Right lung (tissue), 5 donors: ENCODE measurements around the gene YIPF4. TPM values are rescaled to one million over a fixed set of nuclear protein-coding genes. Genes with fewer than 3 reads are reported as not detected.
"Not testable (repeated sequence)": the region's sequence is repeated elsewhere in the genome, so short reads cannot be mapped to it uniquely, and the experiment has no call there.

ENCODE experiments used
- DNase-seq, 2 donors: peaks; one replicate each; pipeline ENCODE4 v3.0.0-alpha.2; 2013
- polyA plus RNA-seq, 5 donors: library from polyadenylated mRNA; unstranded; fragments of 120-200 nt; gene quantifications; one replicate each; pipeline versions ENCODE4 v1.2.1 to v1.2.3, GENCODE V29; 2013; ENCODE audit warnings: inconsistent platforms in 1 of 5, low replicate concordance in 1 of 5; ENCODE audit not compliant: insufficient read length in 5 of 5, insufficient read depth in 1 of 5

Gene YIPF4
- polyA plus RNA-seq, 5 donors, result 43.2 to 69.8 (median 56.1) TPM

DNA sequence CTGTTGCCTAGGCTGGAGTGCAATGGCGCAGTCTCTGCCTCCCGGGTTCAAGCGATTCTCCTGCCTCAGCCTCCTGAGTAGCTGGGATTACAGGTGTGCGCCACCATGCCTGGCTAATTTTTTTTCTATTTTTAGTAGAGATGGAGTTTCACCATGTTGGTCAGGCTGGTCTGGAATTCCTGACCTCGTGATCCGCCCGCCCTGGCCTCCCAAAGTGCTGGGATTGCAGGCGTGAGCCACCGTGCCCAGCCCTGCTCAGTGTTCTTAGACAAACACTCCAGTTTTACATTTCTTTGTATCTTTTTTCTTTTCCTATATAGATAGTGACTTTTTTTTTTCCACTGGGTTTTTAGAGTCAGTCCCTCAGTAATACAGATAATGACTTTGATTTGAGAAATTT lies 86.6 kb downstream of the YIPF4 start:
- not testable (repeated sequence) for DNase-seq

DNA sequence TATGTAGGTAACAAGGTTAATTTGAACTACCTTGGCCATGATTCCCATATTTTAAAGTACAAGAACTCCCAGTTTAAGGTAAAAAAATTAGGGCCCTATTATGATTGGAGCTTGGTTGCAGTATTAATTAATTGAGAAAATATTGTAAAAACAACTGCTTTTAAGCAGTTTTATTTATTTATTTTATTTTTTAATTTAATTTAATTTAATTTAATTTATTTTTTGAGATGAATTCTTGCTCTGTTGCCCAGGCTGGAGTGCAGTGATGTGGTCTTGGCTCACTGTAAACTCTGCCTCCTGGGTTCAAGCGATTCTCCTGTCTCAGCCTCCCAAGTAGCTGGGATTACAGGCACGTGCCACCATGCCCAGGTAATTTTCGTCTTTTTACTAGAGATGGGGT lies 88.0 kb downstream of the YIPF4 start:
- not testable (repeated sequence) for DNase-seq

Other genes starting within 250 kb of the YIPF4 start
- 10 to 100 TPM; 75.3 to 98.7 (median 88.7) TPM for gene DPY30, start 238.1 kb upstream of the YIPF4 start, polyA plus RNA-seq
- 10 to 100 TPM; 15.7 to 28.4 (median 24.4) TPM for gene SPAST, start 214.3 kb upstream of the YIPF4 start, polyA plus RNA-seq
- 10 to 100 TPM; 19.3 to 32.1 (median 25.6) TPM for gene SLC30A6, start 112.0 kb upstream of the YIPF4 start, polyA plus RNA-seq
- 1 to 10 TPM; 1.1 to 1.6 (median 1.2) TPM for gene NLRC4, start 13.0 kb upstream of the YIPF4 start, polyA plus RNA-seq
- gene BIRC6, start 79.1 kb downstream of the YIPF4 start, polyA plus RNA-seq, result 10 to 100 TPM; 58.2 to 85.4 (median 77.3) TPM